ENCODE results near the gene CASP10. TPM values are rescaled to one million over a fixed set of nuclear protein-coding genes. Genes with fewer than 3 reads are reported as not detected.
A peak's percentile ranks its signal among the peaks of the same experiment; 100 is the strongest.

Gene CASP10
- total and polyA plus RNA-seq, 2 of the 13 experiments (the other 11 are each of a cell fraction or from before 2014, with no cell fraction given): 22.2 to 23.8 TPM

DNA sequence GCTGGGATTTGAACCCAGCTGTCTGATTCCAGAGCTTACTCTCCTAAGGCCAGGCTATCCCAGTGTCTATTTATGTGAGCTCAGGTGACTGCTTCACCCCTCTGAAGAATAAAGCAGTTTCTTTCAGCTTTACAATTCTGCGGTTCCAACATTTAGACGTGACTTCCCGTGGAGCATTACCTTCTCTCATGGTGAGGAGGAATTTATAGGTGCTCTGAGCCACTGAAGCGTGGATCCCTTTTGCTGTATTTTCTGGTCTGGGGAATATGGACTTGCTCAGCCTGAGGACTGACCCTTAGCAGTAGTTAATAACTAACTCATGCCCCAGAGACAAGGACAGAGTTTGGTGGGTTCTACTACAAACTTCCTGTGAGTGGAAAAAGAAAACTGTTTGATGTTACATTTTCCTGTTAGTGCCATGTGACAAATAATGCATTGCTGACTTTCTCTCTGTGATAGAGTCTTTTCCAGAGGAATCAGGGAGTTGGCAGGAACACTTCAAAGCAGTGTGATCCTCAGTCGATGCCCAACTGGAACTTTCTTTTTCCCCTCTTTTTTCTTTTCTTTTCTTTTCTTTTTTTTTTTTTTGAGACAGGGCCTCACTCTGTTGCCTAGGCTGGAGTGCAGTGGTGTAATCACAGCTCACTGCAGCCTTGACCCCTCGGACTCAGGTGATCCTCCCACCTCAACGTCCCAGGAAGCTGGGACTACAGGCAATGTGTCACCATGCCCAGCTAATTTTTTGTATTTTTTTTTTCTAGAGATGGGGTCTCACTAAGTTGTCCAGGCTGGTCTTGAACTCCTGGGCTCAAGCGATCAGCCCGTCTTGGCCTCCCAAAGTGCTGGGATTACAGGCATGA, 21.9 kb downstream of the CASP10 start (continued):
- TF ChIP-seq ZNF607 (CRISPR knock-in tag; IDR thresholded peaks at IDR 0.05; ENCODE audit: borderline replicate concordance): no peak; the same call in 1 of the 2 replicates
- no peak for TF ChIP-seq JUNB (CRISPR knock-in tag; IDR thresholded peaks at IDR 0.05; ENCODE audit: borderline replicate concordance)
- TF ChIP-seq POLR2A (IDR thresholded peaks at IDR 0.05; ENCODE audit: insufficient read depth in 1 of 2, low read depth in 2 of 2, low read length in 2 of 2): peak; percentile 92 to 98
- TF ChIP-seq CCDC6 (CRISPR knock-in tag; IDR thresholded peaks at IDR 0.05): 0 out of 2 replicates have a peak, but pooled peaks have one; percentile 42
- peak; percentile 89 for TF ChIP-seq POGZ (CRISPR knock-in tag; IDR thresholded peaks at IDR 0.05)
- no peak for TF ChIP-seq ZNF724P (CRISPR knock-in tag; IDR thresholded peaks at IDR 0.05; ENCODE audit: borderline replicate concordance)
- TF ChIP-seq, protein P1, sequence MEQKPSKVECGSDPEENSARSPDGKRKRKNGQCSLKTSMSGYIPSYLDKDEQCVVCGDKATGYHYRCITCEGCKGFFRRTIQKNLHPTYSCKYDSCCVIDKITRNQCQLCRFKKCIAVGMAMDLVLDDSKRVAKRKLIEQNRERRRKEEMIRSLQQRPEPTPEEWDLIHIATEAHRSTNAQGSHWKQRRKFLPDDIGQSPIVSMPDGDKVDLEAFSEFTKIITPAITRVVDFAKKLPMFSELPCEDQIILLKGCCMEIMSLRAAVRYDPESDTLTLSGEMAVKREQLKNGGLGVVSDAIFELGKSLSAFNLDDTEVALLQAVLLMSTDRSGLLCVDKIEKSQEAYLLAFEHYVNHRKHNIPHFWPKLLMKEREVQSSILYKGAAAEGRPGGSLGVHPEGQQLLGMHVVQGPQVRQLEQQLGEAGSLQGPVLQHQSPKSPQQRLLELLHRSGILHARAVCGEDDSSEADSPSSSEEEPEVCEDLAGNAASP (CRISPR knock-in tag; IDR thresholded peaks at IDR 0.05; ENCODE audit: borderline replicate concordance): peak; percentile 90; the same call in 1 of the 2 replicates
- no peak for TF ChIP-seq SP1 (IDR thresholded peaks at IDR 0.05)
- peak; percentile 23; the same call in 1 of the 2 replicates for TF ChIP-seq SP1 (CRISPR knock-in tag; IDR thresholded peaks at IDR 0.05)
- 0 out of 2 replicates have a peak, but pooled peaks have one; percentile 69 for TF ChIP-seq ZNF136 (CRISPR knock-in tag; IDR thresholded peaks at IDR 0.05; ENCODE audit: low read depth)
- TF ChIP-seq ZNF337 (CRISPR knock-in tag; IDR thresholded peaks at IDR 0.05; ENCODE audit: borderline replicate concordance, low read depth): peak; percentile 75; the same call in 1 of the 2 replicates
- peak; percentile 38; the same call in 1 of the 2 replicates for TF ChIP-seq RFXANK (CRISPR knock-in tag; IDR thresholded peaks at IDR 0.05)
- TF ChIP-seq, protein P2, sequence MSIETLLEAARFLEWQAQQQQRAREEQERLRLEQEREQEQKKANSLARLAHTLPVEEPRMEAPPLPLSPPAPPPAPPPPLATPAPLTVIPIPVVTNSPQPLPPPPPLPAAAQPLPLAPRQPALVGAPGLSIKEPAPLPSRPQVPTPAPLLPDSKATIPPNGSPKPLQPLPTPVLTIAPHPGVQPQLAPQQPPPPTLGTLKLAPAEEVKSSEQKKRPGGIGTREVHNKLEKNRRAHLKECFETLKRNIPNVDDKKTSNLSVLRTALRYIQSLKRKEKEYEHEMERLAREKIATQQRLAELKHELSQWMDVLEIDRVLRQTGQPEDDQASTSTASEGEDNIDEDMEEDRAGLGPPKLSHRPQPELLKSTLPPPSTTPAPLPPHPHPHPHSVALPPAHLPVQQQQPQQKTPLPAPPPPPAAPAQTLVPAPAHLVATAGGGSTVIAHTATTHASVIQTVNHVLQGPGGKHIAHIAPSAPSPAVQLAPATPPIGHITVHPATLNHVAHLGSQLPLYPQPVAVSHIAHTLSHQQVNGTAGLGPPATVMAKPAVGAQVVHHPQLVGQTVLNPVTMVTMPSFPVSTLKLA (IDR thresholded peaks at IDR 0.05): peak; percentile 60
- TF ChIP-seq SATB2 (CRISPR knock-in tag; IDR thresholded peaks at IDR 0.05): 0 out of 2 replicates have a peak, but pooled peaks have one; percentile 31
- peak; percentile 86; the same call in 1 of the 2 replicates for TF ChIP-seq ZFP36L1 (CRISPR knock-in tag; IDR thresholded peaks at IDR 0.05)
- TF ChIP-seq, protein P3, sequence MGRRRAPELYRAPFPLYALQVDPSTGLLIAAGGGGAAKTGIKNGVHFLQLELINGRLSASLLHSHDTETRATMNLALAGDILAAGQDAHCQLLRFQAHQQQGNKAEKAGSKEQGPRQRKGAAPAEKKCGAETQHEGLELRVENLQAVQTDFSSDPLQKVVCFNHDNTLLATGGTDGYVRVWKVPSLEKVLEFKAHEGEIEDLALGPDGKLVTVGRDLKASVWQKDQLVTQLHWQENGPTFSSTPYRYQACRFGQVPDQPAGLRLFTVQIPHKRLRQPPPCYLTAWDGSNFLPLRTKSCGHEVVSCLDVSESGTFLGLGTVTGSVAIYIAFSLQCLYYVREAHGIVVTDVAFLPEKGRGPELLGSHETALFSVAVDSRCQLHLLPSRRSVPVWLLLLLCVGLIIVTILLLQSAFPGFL (CRISPR knock-in tag; IDR thresholded peaks at IDR 0.05): no peak
- TF ChIP-seq, protein P4, sequence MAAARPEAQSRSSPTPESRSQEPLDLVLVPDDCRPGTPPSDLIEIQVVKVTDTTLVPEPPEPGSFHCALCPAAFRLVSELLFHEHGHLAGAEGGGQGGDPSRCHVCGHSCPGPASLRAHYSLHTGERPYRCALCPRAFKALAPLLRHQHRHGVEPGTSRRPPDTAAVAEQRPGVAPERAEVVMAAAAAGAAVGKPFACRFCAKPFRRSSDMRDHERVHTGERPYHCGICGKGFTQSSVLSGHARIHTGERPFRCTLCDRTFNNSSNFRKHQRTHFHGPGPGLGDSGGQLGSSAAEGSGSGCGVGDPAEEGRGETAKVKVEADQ (CRISPR knock-in tag; IDR thresholded peaks at IDR 0.05; ENCODE audit: borderline replicate concordance): no peak
- TF ChIP-seq, protein P5, sequence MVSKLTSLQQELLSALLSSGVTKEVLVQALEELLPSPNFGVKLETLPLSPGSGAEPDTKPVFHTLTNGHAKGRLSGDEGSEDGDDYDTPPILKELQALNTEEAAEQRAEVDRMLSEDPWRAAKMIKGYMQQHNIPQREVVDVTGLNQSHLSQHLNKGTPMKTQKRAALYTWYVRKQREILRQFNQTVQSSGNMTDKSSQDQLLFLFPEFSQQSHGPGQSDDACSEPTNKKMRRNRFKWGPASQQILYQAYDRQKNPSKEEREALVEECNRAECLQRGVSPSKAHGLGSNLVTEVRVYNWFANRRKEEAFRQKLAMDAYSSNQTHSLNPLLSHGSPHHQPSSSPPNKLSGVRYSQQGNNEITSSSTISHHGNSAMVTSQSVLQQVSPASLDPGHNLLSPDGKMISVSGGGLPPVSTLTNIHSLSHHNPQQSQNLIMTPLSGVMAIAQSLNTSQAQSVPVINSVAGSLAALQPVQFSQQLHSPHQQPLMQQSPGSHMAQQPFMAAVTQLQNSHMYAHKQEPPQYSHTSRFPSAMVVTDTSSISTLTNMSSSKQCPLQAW (CRISPR knock-in tag; IDR thresholded peaks at IDR 0.05): peak; percentile 98
- peak; percentile 60; the same call in 1 of the 2 replicates for TF ChIP-seq ZFY (CRISPR knock-in tag; IDR thresholded peaks at IDR 0.05)
- TF ChIP-seq ZNF644 (CRISPR knock-in tag; IDR thresholded peaks at IDR 0.05; ENCODE audit: low read depth): peak; percentile 30; the same call in 1 of the 2 replicates
- 0 out of 2 replicates have a peak, but pooled peaks have one; percentile 31 for TF ChIP-seq KDM3A (CRISPR knock-in tag; IDR thresholded peaks at IDR 0.05; ENCODE audit: low read depth)
- peak; percentile 87 for TF ChIP-seq GFI1 (CRISPR knock-in tag; IDR thresholded peaks at IDR 0.05; ENCODE audit: borderline replicate concordance)
- TF ChIP-seq FIP1L1 (IDR thresholded peaks at IDR 0.05; ENCODE audit: borderline replicate concordance, insufficient read depth, low read depth, low read length): no peak

Measured in HepG2 (cell line).